Activated CD4-positive, CD25-positive, alpha-beta regulatory T cell treated with anti-CD3 and anti-CD28 coated beads, Interleukin-2, amount 50 U/mL, for 24 hours (primary cell): ENCODE results near the gene IDI2.

Source experiments
- ATAC-seq, 2 donors: fragments of 150-1000 bp; cut with Tn5 transposase; one replicate each; pipeline ENCODE4 v1.10.0; 2021; ENCODE audit warnings: mild to moderate bottlenecking in 1 of 2, moderate library complexity in 1 of 2

Gene IDI2

GRCh38 chr10:1003884-1004670 is 21.6 kb downstream of the IDI2 start:
- no peak for ATAC-seq

DNA sequence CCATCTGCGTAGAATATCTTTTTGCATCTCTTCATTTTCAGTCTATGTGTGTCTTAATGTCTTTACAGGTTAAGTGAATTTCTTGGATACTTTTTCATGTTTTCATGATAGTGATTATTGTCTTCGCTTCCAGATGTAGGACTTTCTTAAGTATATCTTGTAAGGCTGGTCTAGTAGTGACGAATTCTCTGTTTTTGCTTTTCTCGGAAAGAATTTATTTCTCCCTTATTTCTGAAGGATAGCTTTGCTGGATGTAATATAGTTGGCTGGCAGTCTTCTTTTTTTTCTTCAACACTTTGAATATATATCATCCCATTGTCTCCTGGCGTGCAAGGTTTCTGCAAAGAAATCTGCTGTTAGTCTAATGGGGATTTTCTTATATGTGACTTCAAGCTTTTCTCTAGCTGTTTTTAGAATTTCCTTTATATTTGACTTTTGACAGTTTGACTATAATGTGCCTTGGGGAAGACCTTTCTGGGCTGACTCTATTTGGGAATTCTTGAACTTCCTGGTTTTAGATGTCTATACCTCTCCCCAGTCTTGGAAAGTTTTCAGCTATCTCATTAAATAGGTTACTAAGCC is 23.1 kb downstream of the IDI2 start:
- no peak for ATAC-seq

DNA sequence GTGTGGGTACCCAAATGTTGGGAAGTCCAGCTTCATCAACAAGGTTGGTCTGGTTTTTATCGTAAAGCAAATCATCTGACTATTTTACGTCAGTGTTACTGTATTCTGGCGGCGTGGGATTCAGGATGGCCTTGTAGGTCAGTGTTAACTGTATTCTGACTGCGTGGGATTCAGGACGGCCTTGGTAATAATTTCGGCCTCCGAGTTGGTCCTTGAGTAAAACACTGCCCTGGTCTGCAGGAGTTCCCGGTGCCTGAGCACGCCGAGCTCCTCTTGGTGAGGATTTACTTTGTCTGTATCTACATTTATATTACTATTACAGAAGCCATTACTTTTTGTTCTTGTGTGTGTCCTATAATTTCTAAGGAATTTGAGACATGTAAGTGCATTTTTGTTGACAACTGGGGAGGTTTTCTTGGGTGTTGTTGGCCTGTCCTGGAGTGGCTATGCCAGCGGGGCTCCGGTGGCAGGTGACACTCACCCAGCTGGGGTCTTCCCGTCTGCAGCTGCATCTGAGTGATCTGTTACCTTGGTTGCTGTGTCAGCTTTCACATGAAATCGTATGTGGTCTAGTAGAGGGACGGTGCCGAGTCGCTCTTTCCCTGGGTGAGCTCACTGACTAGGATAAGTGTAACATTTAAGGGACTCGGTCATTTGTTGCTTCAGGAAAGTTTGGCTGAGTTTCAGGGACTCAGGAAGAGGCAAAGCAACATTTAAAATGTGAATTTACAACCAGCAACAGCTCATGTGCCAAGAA is 28.2 kb downstream of the IDI2 start:
- no peak for ATAC-seq

DNA sequence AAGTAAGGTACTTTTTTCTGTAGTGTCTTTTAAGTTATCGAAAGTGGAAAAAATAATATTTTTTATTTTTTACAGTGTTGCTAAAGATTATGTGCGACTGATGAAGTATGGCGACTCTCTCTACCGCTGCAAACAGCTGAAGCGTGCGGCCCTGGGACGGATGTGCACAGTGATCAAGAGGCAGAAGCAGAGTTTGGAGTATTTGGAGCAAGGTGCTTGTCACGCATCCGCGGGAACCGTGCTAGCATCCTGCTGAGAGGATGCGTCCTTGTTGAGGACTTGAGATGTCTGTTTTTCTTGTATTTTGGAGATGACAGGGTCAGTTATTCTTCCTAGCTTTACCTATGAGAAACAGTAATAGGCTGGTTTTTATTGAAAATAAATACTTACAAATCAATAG is 29.6 kb downstream of the IDI2 start:
- ATAC-seq, result no peak

DNA sequence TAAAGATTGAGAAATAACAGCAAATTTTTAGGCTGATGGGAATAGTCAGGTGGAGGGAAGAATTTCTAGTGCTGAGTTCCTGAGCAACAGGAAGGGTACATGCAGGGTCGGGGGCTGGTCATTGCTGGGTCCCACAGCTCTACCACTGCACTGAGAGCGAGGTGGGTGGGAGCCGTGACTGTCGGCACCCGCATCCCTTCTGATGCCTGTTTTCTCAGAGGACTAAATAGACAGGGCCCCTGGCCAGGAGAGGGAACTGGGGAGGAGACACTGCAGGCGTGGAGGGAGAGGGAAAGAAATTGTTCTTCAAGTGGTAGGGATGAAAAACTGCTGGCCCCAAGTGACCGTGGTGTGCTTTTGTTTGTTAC is 30.1 kb downstream of the IDI2 start:
- ATAC-seq, result no peak

DNA sequence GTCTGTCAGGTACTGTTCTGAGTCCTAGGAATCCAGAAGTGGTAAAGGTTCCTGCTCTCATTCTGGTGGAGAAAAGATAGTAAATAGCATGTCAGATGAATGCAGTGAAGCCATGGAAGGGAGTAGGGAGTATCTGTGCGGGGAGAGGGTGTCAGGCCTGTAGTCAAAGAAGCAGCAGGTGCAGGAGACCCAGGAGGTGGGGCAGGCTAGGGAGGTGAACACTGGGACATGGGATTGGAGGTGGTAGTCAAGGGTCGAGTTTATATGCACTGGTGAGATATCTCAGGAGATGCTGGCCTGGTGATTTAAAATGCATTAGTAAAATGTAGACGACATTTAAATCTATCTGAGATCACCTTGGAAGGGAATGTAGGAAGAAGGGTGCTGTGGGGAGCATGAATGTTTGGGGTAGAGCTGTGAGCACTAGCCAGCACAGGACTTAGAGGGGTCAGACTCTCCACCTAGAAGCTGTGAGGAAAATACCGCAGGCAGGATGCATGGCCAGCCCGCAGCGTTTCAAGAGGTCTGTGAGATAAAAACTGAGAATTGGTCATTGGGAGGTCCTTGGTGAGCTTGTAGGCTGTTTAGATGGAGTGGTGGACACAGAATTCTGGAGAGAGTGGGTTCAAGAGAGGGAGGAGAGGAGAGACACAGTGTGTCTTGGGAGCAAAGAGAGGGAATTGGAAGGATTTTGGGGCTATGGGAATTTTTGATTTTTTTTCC is 30.7 kb downstream of the IDI2 start:
- ATAC-seq, result no peak

- no peak for ATAC-seq
These were observed 32.8 kb downstream of the IDI2 start for GRCh38 chr10:992871-993270.

- no peak for ATAC-seq
These were observed 33.2 kb downstream of the IDI2 start for GRCh38 chr10:992467-992866.

- ATAC-seq, result no peak
These were observed 34.9 kb downstream of the IDI2 start for GRCh38 chr10:990808-991207.

GRCh38 chr10:988667-989545 is 36.8 kb downstream of the IDI2 start:
- ATAC-seq, result peak; percentile 19 to 37

GRCh38 chr10:987870-988666 is 37.6 kb downstream of the IDI2 start, which contains the start of gene GTPBP4:
TSS of gene GTPBP4 (plus strand) at chr10:988434. CDS start at chr10:988480, 46 bp downstream.
- peak; percentile 97 to 99 for ATAC-seq

DNA sequence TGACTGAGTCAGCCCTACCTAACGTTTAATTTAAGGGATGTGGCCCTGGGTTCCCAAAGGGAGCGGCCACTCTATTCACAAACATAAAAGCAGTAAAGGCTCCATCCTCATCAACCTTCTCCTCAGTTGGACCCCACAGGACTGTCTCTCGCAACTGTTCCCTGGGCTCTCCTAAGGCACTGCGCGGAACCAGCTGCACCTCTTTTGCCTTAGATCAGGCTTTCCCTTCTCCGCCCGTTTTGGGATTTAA is 38.1 kb downstream of the IDI2 start:
- ATAC-seq, result no peak

GRCh38 chr10:986881-987619 is 38.6 kb downstream of the IDI2 start:
- ATAC-seq, result no peak

- no peak for ATAC-seq
These were observed 39.4 kb downstream of the IDI2 start for GRCh38 chr10:986137-986825.

GRCh38 chr10:985361-985760 is 40.3 kb downstream of the IDI2 start:
- ATAC-seq, result no peak

GRCh38 chr10:983971-984655 is 41.5 kb downstream of the IDI2 start:
- ATAC-seq, result no peak

GRCh38 chr10:983401-983800 is 42.3 kb downstream of the IDI2 start:
- no peak for ATAC-seq

DNA sequence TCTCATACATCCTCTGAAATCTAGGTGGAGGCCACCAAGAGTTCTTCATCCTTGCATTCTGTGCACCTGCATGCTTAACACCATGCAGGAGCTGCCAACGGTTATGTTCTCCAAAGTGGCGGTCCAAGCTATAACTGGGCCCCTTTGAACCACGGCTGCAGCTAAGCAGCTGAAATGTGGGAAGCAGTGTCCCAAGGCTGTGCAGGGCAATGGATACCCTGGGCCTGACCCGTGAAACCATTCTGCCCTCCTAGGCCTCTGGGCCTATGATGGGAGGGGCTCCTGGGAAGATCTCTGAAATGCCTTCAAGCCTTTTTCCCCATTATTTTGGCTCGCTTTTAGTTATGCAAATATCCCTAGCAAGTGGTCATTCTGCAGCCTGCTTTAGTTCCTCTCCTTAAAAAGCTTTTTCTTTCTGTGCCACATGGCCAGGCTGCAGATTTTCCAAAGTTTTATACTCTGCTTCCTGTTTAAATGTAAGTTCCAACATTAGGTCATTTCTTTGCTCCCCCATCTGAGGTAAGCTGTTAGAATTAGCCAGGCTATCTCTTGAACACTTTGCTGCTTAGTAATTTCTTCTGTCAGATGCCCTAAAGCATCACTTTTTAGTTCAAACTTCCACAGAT is 45.1 kb downstream of the IDI2 start:
- ATAC-seq, result no peak

- no peak for ATAC-seq
These were observed 46.7 kb downstream of the IDI2 start for GRCh38 chr10:978826-979421.
